GM12878 (cell line): ENCODE measurements around the gene BCL11A. TPM values are rescaled to one million over a fixed set of nuclear protein-coding genes. Genes with fewer than 3 reads are reported as not detected.

Source experiments
- ATAC-seq: fragments of 200-7000 bp; cut with Tn5 transposase; 3 replicates; pipeline ENCODE4 v1.9.1; 2020; ENCODE audit warnings: mild to moderate bottlenecking, moderate library complexity
- BruUV-seq: library from RNA; stranded (reverse); fragments of 400-500 nt; replicated peaks from 2 replicates; lab custom pipeline; 2021; lab: Mats Ljungman, UMichigan
- CTCF ChIA-PET: fragments of 300-600 bp; sonication (Branson Sonifier 250); formaldehyde crosslinking; extraction: SDS; loops from one replicate; lab custom pipeline; 2021; ENCODE audit warnings: inconsistent platforms; lab: Yijun Ruan, JAX
- POLR2A ChIA-PET: fragments of 350-600 bp; formaldehyde crosslinking; extraction: SDS; loops from one replicate; lab custom pipeline; 2021; ENCODE audit warnings: inconsistent platforms; lab: Charles Lee
- RAD21 ChIA-PET: fragments of 300-600 bp; sonication (Branson Sonifier 250); formaldehyde crosslinking; loops from one replicate; lab custom pipeline; 2023; ENCODE audit warnings: antibody characterized with exemption; ENCODE audit not compliant: unreplicated experiment; lab: Charles Lee
- SMC1A ChIA-PET: fragments of 300-600 bp; sonication (Branson Sonifier 250); formaldehyde crosslinking; loops from one replicate; lab custom pipeline; 2023; ENCODE audit not compliant: unreplicated experiment, uncharacterized antibody; lab: Charles Lee
- DNase-seq: peaks from one replicate; pipeline ENCODE4 v3.0.0-alpha.2; 2011; ENCODE audit warnings: low read depth, low spot score
- FAIRE-seq: peaks from 3 replicates; lab custom pipeline; 2011; peaks lifted over from hg19 to GRCh38; lab: Jason Lieb, UNC
- H2AFZ ChIP-seq: 2 replicates; pipeline ENCODE4 v1.6.0; 2011; ENCODE audit warnings: low read depth, low read length, control low read depth; ENCODE audit not compliant: control insufficient read depth
- H3K27ac ChIP-seq: 2 replicates; pipeline ENCODE4 v1.5.1; 2011; ENCODE audit warnings: control low read depth; ENCODE audit not compliant: control insufficient read depth, insufficient read depth
- H3K27me3 ChIP-seq, 2 experiments: replicated peaks in 1 of 2; 2 replicates each; pipeline versions ENCODE4 v1.6.0 to v1.6.1; 2011; ENCODE audit warnings: low read length in 1 of 2; ENCODE audit not compliant: control insufficient read depth in 2 of 2, insufficient read depth in 2 of 2
- H3K36me3 ChIP-seq, 2 experiments: 2 replicates each; pipeline ENCODE4 v1.5.1; 2011; ENCODE audit warnings: low read length in 1 of 2; ENCODE audit not compliant: control insufficient read depth in 2 of 2, insufficient read depth in 2 of 2
- H3K4me1 ChIP-seq: 2 replicates; pipeline ENCODE4 v1.6.1; 2011; ENCODE audit warnings: mild to moderate bottlenecking, low read length, moderate library complexity, mixed read lengths; ENCODE audit not compliant: control insufficient read depth, insufficient read depth
- H3K4me2 ChIP-seq: 2 replicates; pipeline ENCODE4 v1.6.0; 2011; ENCODE audit warnings: control low read depth; ENCODE audit not compliant: control insufficient read depth, insufficient read depth
- H3K4me3 ChIP-seq: fragments of 200-600 bp; sonication (generic); 2 replicates; pipeline ENCODE4 v1.5.1; 2016
- H3K79me2 ChIP-seq: 2 replicates; pipeline ENCODE4 v1.6.0; 2011; ENCODE audit warnings: low read length; ENCODE audit not compliant: control insufficient read depth, insufficient read depth
- H3K9ac ChIP-seq: 2 replicates; pipeline ENCODE4 v1.8.0; 2011; ENCODE audit warnings: low read length, control low read depth, mixed read lengths; ENCODE audit not compliant: control insufficient read depth, insufficient read depth
- H3K9me3 ChIP-seq: replicated peaks from 3 replicates; pipeline ENCODE4 v1.5.1; 2011; ENCODE audit warnings: mild to moderate bottlenecking, low read length; ENCODE audit not compliant: control insufficient read depth, insufficient read depth
- H4K20me1 ChIP-seq: 2 replicates; pipeline ENCODE4 v1.6.0; 2011; ENCODE audit not compliant: control insufficient read depth, insufficient read depth
- E2F8 ChIP-seq: fragments of 450-650 bp; IDR thresholded peaks from 2 replicates; pipeline ENCODE4 v1.6.1; 2018; ENCODE audit warnings: mild to moderate bottlenecking, low read depth, moderate library complexity; ENCODE audit not compliant: partially characterized antibody
- KDM1A ChIP-seq: fragments of 200-600 bp; sonication (generic); IDR thresholded peaks from 2 replicates; pipeline ENCODE4 v1.6.1; 2016; ENCODE audit warnings: borderline replicate concordance
- MTA2 ChIP-seq: fragments of 450-650 bp; IDR thresholded peaks from 2 replicates; pipeline ENCODE4 v1.6.1; 2016; ENCODE audit warnings: low read depth, mild to moderate bottlenecking, moderate library complexity
- NFXL1 ChIP-seq: fragments of 450-650 bp; IDR thresholded peaks from 2 replicates; pipeline ENCODE4 v1.6.1; 2017; ENCODE audit warnings: antibody characterized with exemption, mild to moderate bottlenecking, borderline replicate concordance
- NR2C2 ChIP-seq: IDR thresholded peaks from 2 replicates; pipeline ENCODE4 v1.6.1; 2011; ENCODE audit warnings: borderline replicate concordance, low read depth; ENCODE audit not compliant: control insufficient read depth, insufficient read length
- PAX5 ChIP-seq: IDR thresholded peaks from 2 replicates; pipeline ENCODE4 v1.6.1; 2011; ENCODE audit warnings: low read depth, low read length, borderline replicate concordance
- PAX8 ChIP-seq: fragments of 450-650 bp; IDR thresholded peaks from 2 replicates; pipeline ENCODE4 v1.6.1; 2017; ENCODE audit warnings: mild to moderate bottlenecking, moderate library complexity
- PBX3 ChIP-seq: IDR thresholded peaks from 2 replicates; pipeline ENCODE4 v1.6.1; 2011; ENCODE audit warnings: mild to moderate bottlenecking, low read depth, low read length, moderate library complexity; ENCODE audit not compliant: insufficient replicate concordance
- PKNOX1 ChIP-seq: fragments of 450-650 bp; IDR thresholded peaks from 2 replicates; pipeline ENCODE4 v1.6.1; 2016; ENCODE audit warnings: mild to moderate bottlenecking
- YBX1 ChIP-seq: fragments of 450-650 bp; IDR thresholded peaks from 2 replicates; pipeline ENCODE4 v1.6.1; 2016; ENCODE audit warnings: antibody characterized with exemption
- ZBTB40 ChIP-seq: fragments of 450-650 bp; IDR thresholded peaks from 2 replicates; pipeline ENCODE4 v1.6.1; 2016; ENCODE audit warnings: mild to moderate bottlenecking, moderate library complexity, borderline replicate concordance
- ZNF384 ChIP-seq: IDR thresholded peaks from 2 replicates; pipeline ENCODE4 v1.6.1; 2012; ENCODE audit warnings: low read depth, mild to moderate bottlenecking, low read length, improper control_type of control experiment, borderline replicate concordance
- ZZZ3 ChIP-seq: IDR thresholded peaks from 2 replicates; pipeline ENCODE4 v1.6.1; 2011; ENCODE audit warnings: low read depth; ENCODE audit not compliant: control insufficient read depth, insufficient read length
- WGBS: methylation state at CpG from one replicate; pipeline ENCODE4 v1.1.6; 2016; ENCODE audit warnings: low lambda C conversion rate; ENCODE audit not compliant: insufficient replicate concordance, insufficient coverage; ENCODE audit errors: missing lambda C conversion rate; 5-methylcytosine and 5-hydroxymethylcytosine counted together
- in situ Hi-C: fragments of 300-500 bp; cut with MboI; formaldehyde crosslinking; loops from 9 replicates; pipeline ENCODE4 v1.14.3; 2018; ENCODE audit warnings: mixed read lengths
- intact Hi-C: fragments of 100-400 bp; cut with micrococcal nuclease; formaldehyde crosslinking; loops from one replicate; pipeline ENCODE4 v1.14.2; 2022; ENCODE audit not compliant: unreplicated experiment
- polyA plus RNA-seq, 11 experiments: library from polyadenylated mRNA; depleted of rRNA in 4 of 11; unstranded in 6 of 11; stranded (reverse) in 5 of 11; fragments of >200 nt; fragmentation: Nextera tagmentation in 4 of 11; fragmentation: Illumina TruSeq in 1 of 11; extraction: Ambion mirVana in 4 of 11; extraction: Trizol in 1 of 11; gene quantifications; 1 replicate in 1 of 11; 2 replicates in 10 of 11; pipeline versions ENCODE4 v1.2.1 to v1.2.3, GENCODE V29; 2011 to 2016; ENCODE audit warnings: inconsistent platforms in 2 of 11, missing spikeins in 2 of 11, low read depth in 1 of 11
- total RNA-seq, 4 experiments: library from RNA; depleted of rRNA in 3 of 4; stranded (reverse); fragments of >200 nt in 3 of 4; fragmentation: Illumina TruSeq in 1 of 4; extraction: Trizol in 1 of 4; gene quantifications; 2 replicates each; pipeline versions ENCODE4 v1.2.1 to v1.2.3, GENCODE V29; 2013 to 2021

BCL11A gene
- total and polyA plus RNA-seq, 10 of the 15 experiments (the other 5 are each of a cell fraction or from before 2014, with no cell fraction given) = 7.5 to 26.6 (median 11.1) TPM; not detected in 1

- no peak for TF ChIP-seq ZBTB40
- no peak for TF ChIP-seq ZNF384
These were observed 114.8 kb downstream of the BCL11A start (continued) for GRCh38 chr2:60438653-60439052.

GRCh38 chr2:60438131-60438530 is 115.3 kb downstream of the BCL11A start:
- ChIA-PET POLR2A (no interaction called here), RAD21 (interaction anchor here (1.1 kb wide), 1 partner anchor 8 kb away, joined by 4 read pairs; no protein-coding TSS in a partner anchor), SMC1A (interaction anchor here (0.6 to 0.8 kb wide), 3 partner anchors 9 to 84 kb away, joined by 3 to 4 read pairs (median 3); no protein-coding TSS in a partner anchor), CTCF (interaction anchor here (0.6 kb wide), 1 partner anchor 81 kb away, joined by 3 read pairs; no protein-coding TSS in a partner anchor)
- Histone ChIP-seq H3K9me3 (no peaks in the 10 kb centered on the region), H2AFZ (no peak overlapping the region), H3K4me1 (peaks cover 27% of the 10 kb centered on the region), H3K36me3 (no peaks in the 10 kb centered on the region), H3K9ac (no peak overlapping the region), H3K27me3 (no peaks in the 10 kb centered on the region), H3K4me3 (no peak overlapping the region), H3K4me2 (no peak overlapping the region), H4K20me1 (no peaks in the 10 kb centered on the region), H3K27ac (no peak overlapping the region), H3K79me2 (no peaks in the 10 kb centered on the region)
- intact Hi-C loops = loop anchor here (2.0 to 5.0 kb wide), 3 partner anchors 81 to 126 kb away; no protein-coding TSS in a partner anchor
- BruUV-seq = no TSS peak
- DNase-seq (no peak), FAIRE-seq (no peak), ATAC-seq (no peak)
- in situ Hi-C loops = no loop called here
- 98% methylated on average over 4 of the region's 4 CpGs for WGBS
- TF ChIP-seq PKNOX1 (0 out of 2 replicates have a peak, but pooled peaks have one; percentile 35), PAX8 (no peak), NFXL1 (no peak), E2F8 (no peak), YBX1 (no peak), MTA2 (0 out of 2 replicates have a peak, but pooled peaks have one; percentile 47), ZZZ3 (no peak), ZNF384 (no peak), NR2C2 (no peak), PAX5 (no peak), KDM1A (no peak), PBX3 (peak; percentile 38)
